Transverse colon (tissue), 4 donors: ENCODE results near the gene TTLL5. TPM values are rescaled to one million over a fixed set of nuclear protein-coding genes. Genes with fewer than 3 reads are reported as not detected.

ENCODE experiments used
- DNase-seq: peaks from one replicate; pipeline ENCODE4 v3.0.0-alpha.2; 2019
- H3K27ac ChIP-seq, 4 donors: fragments of 200-600 bp; sonication (generic); 2 replicates each; pipeline ENCODE4 v1.5.1; 2016 to 2018; ENCODE audit warnings: inconsistent platforms in 4 of 4
- H3K27me3 ChIP-seq: fragments of 200-600 bp; sonication (generic); 2 replicates; pipeline ENCODE4 v1.5.1; 2017; ENCODE audit warnings: inconsistent platforms
- H3K36me3 ChIP-seq, 4 donors: fragments of 200-600 bp; sonication (generic); 2 replicates each; pipeline ENCODE4 v1.5.1; 2017 to 2019; ENCODE audit warnings: inconsistent platforms in 4 of 4
- H3K4me1 ChIP-seq, 4 donors: fragments of 200-600 bp; sonication (generic); 2 replicates each; pipeline ENCODE4 v1.5.1; 2017 to 2020; ENCODE audit warnings: inconsistent platforms in 4 of 4
- H3K4me3 ChIP-seq, 4 donors: fragments of 200-600 bp; sonication (generic); 1 replicate in 1 of 4; 2 replicates in 3 of 4; pipeline versions ENCODE4 v1.5.1 to v1.6.1; 2017 to 2019; ENCODE audit warnings: inconsistent platforms in 4 of 4
- H3K9me3 ChIP-seq, 2 donors: fragments of 200-600 bp; sonication (generic); 2 replicates each; pipeline ENCODE4 v1.5.1; 2017 to 2019; ENCODE audit warnings: inconsistent platforms in 2 of 2
- CTCF ChIP-seq, 5 experiments: fragments of 200-600 bp in 3 of 5; fragments of 450-650 bp in 2 of 5; sonication (generic) in 3 of 5; IDR thresholded peaks; 1 replicate in 2 of 5; 2 replicates in 3 of 5; pipeline ENCODE4 v1.5.1; 2016 to 2017; ENCODE audit warnings: antibody characterized with exemption in 5 of 5, inconsistent platforms in 3 of 5, mild to moderate bottlenecking in 2 of 5, moderate library complexity in 1 of 5
- EP300 ChIP-seq: sonication (generic); formaldehyde crosslinking; IDR thresholded peaks from one replicate; pipeline ENCODE4 v1.6.1; 2017; ENCODE audit warnings: antibody characterized with exemption, low read depth
- POLR2A ChIP-seq: fragments of 450-650 bp; IDR thresholded peaks from one replicate; pipeline ENCODE4 v1.6.1; 2016; ENCODE audit warnings: antibody characterized with exemption, mild to moderate bottlenecking, moderate library complexity
- POLR2AphosphoS5 ChIP-seq, 3 donors: sonication (generic); formaldehyde crosslinking; IDR thresholded peaks; one replicate each; pipeline ENCODE4 v1.6.1; 2016; ENCODE audit warnings: antibody characterized with exemption in 3 of 3
- WGBS, 2 donors: methylation state at CpG; one replicate each; pipeline ENCODE4 v1.1.5; 2018; ENCODE audit warnings: low coverage in 1 of 2; 5-methylcytosine and 5-hydroxymethylcytosine counted together
- in situ Hi-C, 4 donors: fragments of 200-750 bp; cut with MboI; loops; one replicate each; pipeline versions ENCODE4 v1.15.0 to v1.15.1; 2017; ENCODE audit warnings: low sequenced_read_pairs in 3 of 4, low pct_ligation_motif_present in 1 of 4, low pct_unique_long_range_greater_than_20kb in 1 of 4
- intact Hi-C: fragments of 100-400 bp; cut with DNase I; formaldehyde crosslinking; loops from one replicate; pipeline ENCODE4 v1.15.1; 2023; ENCODE audit warnings: low total_unique reads
- total RNA-seq, 4 donors: library from RNA; depleted of rRNA; stranded (reverse); fragments of >200 nt; gene quantifications; one replicate each; pipeline ENCODE4 v1.1.0, GENCODE V29; 2016

Gene TTLL5
- total RNA-seq, 4 donors from 2014 or later = 16.1 to 264 (median 40.8) TPM

- Histone ChIP-seq H3K27ac (no peak overlapping the region), H3K4me1 (peaks cover 0 to 6% (median 0%) of the 10 kb centered on the region in 4 donors), H3K9me3 (no peaks in the 10 kb centered on the region), H3K27me3 (no peaks in the 10 kb centered on the region), H3K4me3 (no peak overlapping the region), H3K36me3 (peaks cover 0 to 28% (median 5%) of the 10 kb centered on the region in 4 donors)
- in situ Hi-C loops = no loop called here
- intact Hi-C loops = no loop called here
- 75 to 90% methylated on average over 2 of the region's 2 CpGs for WGBS, 2 donors
- DNase-seq = no peak
- no peak for TF ChIP-seq POLR2A
- no peak for TF ChIP-seq EP300
- no peak for TF ChIP-seq POLR2AphosphoS5 (IDR thresholded peaks at IDR 0.05)
- no peak for TF ChIP-seq CTCF (IDR thresholded peaks at IDR 0.05)
Observed at GRCh38 chr14:75697918-75698317, 36.9 kb downstream of the TTLL5 start.

- WGBS, 2 donors = 93 to 94% methylated on average over 2 to 3 of the region's 3 CpGs
- H3K4me1 ChIP-seq = peaks cover 0 to 6% (median 0%) of the 10 kb centered on the region in 4 donors
- H3K27ac ChIP-seq = no peak overlapping the region
- TF ChIP-seq EP300 = no peak
- TF ChIP-seq POLR2AphosphoS5 (IDR thresholded peaks at IDR 0.05) = no peak
- TF ChIP-seq POLR2A = no peak
- no peak for TF ChIP-seq CTCF (IDR thresholded peaks at IDR 0.05)
- no peak for DNase-seq
- no peak overlapping the region for H3K4me3 ChIP-seq
- H3K36me3 ChIP-seq = peaks cover 0 to 27% (median 3%) of the 10 kb centered on the region in 4 donors
- intact Hi-C loops = no loop called here
- H3K27me3 ChIP-seq = no peaks in the 10 kb centered on the region
- in situ Hi-C loops = no loop called here
- no peaks in the 10 kb centered on the region for H3K9me3 ChIP-seq
Observed at GRCh38 chr14:75699331-75699730, 38.3 kb downstream of the TTLL5 start.

GRCh38 chr14:75700295-75700694, 39.2 kb downstream of the TTLL5 start:
- in situ Hi-C loops = no loop called here

GRCh38 chr14:75702122-75702521, 41.1 kb downstream of the TTLL5 start:
- no peaks in the 10 kb centered on the region for H3K9me3 ChIP-seq
- peaks cover 0 to 15% (median 0%) of the 10 kb centered on the region in 4 donors for H3K36me3 ChIP-seq
- TF ChIP-seq CTCF (IDR thresholded peaks at IDR 0.05) = no peak
- no peak for TF ChIP-seq POLR2A
- no peak for TF ChIP-seq POLR2AphosphoS5 (IDR thresholded peaks at IDR 0.05)
- no peak for TF ChIP-seq EP300
- 66 to 100% methylated on average over 1 to 2 of the region's 2 CpGs for WGBS, 2 donors
- no peak for DNase-seq
- peak overlapping the region in 2 of 4 donors; percentile 13 to 38 for H3K27ac ChIP-seq
- no peak overlapping the region for H3K4me3 ChIP-seq
- in situ Hi-C loops = no loop called here
- intact Hi-C loops = no loop called here
- H3K27me3 ChIP-seq = no peaks in the 10 kb centered on the region
- H3K4me1 ChIP-seq = peaks cover 0 to 6% (median 0%) of the 10 kb centered on the region in 4 donors

More at GRCh38 chr14:75700295-75700694, 39.2 kb downstream of the TTLL5 start:
- 92 to 100% methylated on average over 1 to 6 of the region's 6 CpGs for WGBS, 2 donors
- H3K27me3 ChIP-seq = no peaks in the 10 kb centered on the region
- H3K9me3 ChIP-seq = no peaks in the 10 kb centered on the region
- H3K27ac ChIP-seq = no peak overlapping the region
- intact Hi-C loops = no loop called here
- H3K4me3 ChIP-seq = no peak overlapping the region
- H3K4me1 ChIP-seq = peaks cover 0 to 6% (median 0%) of the 10 kb centered on the region in 4 donors
- no peak for TF ChIP-seq EP300
- no peak for TF ChIP-seq POLR2A
- TF ChIP-seq CTCF (IDR thresholded peaks at IDR 0.05) = no peak
- no peak for TF ChIP-seq POLR2AphosphoS5 (IDR thresholded peaks at IDR 0.05)
- DNase-seq = no peak
- peaks cover 0 to 17% (median 0%) of the 10 kb centered on the region in 4 donors for H3K36me3 ChIP-seq
